HG03354 (cell line): ENCODE data around the gene MAP3K12.
"Not testable (repeated sequence)": the region's sequence is repeated elsewhere in the genome, so short reads cannot be mapped to it uniquely, and the experiment has no call there.

Experiments used
- ATAC-seq: cut with Tn5 transposase; IDR thresholded peaks from one replicate; pipeline ENCODE4 v1.9.1; 2021; ENCODE audit warnings: mild to moderate bottlenecking; ENCODE audit not compliant: unreplicated experiment, poor library complexity, severe bottlenecking

Gene MAP3K12, protein sequence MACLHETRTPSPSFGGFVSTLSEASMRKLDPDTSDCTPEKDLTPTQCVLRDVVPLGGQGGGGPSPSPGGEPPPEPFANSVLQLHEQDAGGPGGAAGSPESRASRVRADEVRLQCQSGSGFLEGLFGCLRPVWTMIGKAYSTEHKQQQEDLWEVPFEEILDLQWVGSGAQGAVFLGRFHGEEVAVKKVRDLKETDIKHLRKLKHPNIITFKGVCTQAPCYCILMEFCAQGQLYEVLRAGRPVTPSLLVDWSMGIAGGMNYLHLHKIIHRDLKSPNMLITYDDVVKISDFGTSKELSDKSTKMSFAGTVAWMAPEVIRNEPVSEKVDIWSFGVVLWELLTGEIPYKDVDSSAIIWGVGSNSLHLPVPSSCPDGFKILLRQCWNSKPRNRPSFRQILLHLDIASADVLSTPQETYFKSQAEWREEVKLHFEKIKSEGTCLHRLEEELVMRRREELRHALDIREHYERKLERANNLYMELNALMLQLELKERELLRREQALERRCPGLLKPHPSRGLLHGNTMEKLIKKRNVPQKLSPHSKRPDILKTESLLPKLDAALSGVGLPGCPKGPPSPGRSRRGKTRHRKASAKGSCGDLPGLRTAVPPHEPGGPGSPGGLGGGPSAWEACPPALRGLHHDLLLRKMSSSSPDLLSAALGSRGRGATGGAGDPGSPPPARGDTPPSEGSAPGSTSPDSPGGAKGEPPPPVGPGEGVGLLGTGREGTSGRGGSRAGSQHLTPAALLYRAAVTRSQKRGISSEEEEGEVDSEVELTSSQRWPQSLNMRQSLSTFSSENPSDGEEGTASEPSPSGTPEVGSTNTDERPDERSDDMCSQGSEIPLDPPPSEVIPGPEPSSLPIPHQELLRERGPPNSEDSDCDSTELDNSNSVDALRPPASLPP

DNA sequence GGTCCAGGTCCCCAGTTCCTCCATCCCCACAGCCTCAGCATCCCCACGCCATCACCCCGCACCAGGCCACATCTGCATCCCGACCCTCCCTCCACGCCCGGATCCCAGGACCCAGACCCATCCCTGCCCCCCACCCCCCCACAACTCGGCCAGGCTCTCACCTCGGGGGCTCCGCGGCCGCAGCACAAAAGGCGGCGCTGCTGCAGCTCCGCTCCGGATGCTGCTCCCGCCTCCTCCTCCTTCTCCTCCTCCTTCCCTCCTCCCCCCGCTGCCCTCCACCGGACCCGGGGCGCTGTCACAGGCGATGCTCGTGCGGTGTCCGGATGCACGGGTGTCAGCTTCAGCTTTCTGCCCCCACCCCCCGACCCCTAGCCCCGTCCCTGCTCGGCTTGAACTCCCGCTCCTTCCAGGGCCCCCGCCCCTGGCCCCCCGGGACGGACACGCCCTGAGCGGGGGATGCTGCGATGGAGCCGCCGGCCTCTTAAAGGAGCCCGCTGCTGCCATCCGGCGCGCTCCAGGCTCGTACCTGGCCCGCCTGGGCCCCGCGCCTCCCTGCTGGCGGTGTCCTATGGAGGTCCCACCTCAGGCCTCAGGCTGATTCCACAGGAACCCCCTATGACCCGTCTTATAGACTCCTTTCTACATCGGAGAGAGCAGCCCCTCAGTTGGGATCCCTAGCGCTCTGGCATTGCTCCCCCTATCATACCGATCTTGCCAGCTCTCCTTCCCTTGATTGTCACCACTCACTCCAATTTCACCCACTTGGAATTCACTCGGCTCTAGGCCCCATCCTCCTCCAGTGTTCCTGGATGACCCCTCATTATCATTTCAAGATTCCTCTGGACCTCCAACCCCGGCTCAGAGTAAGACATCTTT lies at the start of gene MAP3K12:
Gene MAP3K12, minus strand, starts transcription at position 193 of the 876 bp plus-strand sequence. CDS start 12,067 bp downstream, outside the sequence.
- no peak for ATAC-seq

DNA sequence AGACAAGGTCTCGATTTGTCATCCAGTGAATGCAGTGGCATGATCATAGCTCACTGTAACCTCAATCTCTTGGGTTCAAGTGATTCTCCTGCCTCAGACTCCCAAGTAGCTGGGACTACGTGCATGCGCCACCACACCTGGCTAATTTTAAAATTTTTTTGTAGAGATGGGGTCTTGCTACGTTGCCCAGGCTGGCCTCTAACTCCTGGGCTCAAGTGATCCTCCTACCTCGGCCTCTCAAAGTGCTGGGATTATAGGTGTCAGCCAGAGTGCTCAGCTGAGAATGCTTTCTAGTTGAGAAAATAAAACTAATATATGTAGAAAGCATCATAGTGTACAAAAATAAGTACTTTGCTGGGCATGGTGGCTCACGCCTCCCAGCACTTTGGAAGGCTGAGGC lies 49.1 kb upstream of the MAP3K12 start:
- ATAC-seq = not testable (repeated sequence)

DNA sequence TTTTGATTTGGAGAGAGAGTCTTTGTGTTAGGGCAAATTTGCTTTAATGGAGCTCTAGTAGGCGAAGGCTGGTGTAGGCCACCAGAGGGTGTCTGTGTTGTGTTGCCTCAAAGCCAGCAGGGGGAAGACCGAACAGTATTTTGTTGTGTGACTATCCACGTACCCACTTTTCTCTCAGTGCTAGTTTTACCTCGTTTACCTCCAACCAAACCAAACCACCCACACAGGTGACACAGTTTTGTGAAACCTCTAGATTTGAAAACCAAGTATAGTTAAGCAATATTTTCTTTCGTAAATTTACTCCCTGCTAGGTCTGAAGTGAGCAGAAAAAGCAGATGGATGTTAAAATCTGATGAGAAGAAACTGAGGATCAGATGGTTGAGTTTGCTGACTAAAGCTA lies 44.3 kb upstream of the MAP3K12 start:
- peak; percentile 71 for ATAC-seq

DNA sequence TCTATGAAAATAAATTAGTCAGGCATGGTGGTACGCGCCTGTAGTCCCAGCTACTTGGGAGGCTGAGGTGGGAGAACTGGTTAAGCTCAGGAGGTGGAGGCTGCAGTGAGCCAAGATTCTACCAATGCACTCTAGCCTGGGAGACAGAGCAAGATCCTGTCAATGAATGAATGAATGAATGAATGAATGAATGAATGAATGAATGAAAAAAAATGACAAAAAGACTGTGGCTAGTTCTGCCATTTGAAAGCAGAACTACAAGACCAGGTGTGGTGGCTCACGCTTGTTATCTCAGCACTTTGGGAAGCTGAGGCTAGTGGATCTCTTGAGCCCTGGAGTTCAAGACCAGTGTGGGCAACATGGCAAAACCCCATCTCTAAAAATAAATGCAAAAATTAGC lies 40.3 kb upstream of the MAP3K12 start:
- ATAC-seq = no peak

DNA sequence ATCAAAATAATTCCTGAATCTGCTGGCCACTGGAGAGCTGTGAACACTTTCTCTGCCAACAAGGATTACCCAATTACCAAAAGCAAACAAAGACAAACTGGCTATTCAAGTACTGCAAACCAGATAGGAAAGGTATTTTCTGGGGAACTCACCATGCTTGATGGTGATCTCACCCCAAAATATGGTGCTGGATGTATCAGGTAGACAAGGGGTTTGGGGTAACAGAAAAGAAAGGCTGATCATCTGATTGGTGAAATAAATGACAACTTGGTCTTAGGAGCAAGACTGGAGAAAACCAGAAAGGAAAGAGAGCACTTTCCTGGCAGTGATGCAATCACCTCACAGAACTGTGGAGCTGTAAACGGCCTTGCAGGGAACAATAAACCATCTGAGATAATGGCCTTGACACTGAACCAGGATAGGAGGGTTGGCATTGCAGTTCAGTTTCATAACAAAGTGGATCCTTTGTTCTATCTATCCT lies 39.0 kb upstream of the MAP3K12 start:
- ATAC-seq = no peak

DNA sequence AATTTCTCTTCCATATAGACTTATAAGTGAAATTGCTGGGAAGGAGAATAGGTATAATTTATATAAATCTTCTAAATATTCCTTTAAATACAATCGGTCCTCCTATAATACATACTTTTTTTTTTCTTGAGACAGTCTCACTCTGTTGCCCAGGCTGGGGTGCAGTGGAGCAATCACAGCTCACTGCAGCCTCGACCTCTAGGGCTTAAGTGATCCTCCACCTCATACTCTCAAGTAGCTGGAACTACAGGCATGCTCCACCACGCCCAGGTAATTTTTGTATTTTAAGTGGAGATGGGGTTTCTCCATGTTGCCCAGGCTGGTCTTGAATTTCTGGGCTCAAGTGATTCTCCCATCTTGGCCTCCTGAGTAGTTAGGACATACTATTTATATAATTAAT lies 37.7 kb upstream of the MAP3K12 start:
- no peak for ATAC-seq

DNA sequence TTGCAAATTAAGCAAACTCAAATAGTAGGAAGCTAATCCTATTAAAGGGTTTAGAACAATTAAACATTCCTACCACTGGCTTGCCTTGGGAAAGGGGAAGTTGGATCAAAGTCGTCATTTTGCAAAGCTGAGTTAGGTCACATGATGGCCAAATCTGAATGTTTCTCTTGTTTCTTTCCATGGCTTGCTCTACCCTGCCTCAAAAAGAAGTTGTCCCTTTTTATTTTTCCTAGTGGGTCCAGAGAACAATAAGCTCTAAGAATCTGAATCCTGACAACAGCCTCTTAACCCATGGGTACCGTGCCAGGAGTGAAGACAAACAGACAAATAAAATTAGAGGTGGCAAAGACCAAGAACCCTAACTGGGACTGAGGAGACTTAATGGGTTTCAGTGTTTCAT lies 34.2 kb upstream of the MAP3K12 start:
- no peak for ATAC-seq

DNA sequence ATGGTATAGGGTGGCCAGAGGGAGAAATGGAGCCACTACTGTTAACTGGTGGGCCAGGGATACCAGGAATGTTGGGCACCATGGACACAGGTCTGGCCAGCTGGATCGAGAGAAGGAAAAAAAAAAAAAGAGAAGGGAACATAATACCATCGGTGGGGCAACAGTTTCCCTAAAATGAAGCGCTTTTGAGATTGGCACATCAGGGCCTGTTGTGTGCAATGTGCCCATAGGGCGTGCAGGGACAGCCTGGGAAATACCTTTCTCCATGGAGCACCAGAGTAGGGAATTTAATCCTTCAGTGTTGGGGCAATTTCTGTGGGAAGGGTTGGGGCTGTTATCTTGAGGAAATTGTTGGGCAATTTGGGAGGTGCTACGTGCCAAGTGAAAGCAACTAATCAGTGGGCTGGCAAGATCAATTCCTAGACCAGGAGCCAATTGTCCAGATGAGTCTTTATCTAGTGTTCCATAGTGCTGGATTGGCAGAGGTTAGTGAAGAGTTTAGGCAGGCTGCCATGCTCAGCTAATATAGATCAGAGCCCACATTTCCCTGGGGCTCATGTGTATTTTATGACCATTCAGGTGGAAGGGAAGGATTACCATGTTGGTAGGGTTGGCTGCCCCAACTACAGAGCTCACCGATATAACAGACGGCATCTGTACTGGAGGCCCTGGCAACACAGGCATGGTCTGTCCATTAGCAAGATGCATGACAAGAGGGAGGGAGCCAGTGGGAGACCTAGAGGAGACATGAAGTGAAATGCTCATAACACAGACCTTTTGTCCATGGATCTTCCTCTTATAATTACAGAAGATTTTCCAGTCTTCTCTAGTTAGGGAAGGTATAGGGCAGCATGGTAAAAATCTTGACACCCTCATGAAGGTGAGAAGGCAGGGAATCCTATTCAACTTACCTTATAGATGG lies 33.5 kb upstream of the MAP3K12 start:
- ATAC-seq = no peak

DNA sequence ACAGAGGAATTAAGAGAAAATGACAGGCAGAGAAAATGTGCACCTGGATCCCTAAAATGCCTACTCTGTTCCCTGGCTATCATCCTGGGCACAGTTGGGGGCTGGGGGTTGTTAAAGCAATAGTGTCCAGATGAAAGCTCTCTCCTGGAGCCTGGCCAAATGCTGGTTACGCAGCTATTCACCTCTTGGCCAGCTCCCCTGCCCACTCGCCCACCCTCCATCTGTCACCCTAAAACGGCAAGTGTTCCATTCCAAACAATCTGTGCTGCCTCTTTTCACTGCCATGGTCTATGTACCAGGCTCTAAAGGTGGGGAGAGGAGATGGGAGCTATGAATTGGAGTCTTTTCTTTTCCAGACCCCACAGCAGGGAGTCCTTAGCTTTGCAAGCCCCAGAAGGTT lies 32.8 kb upstream of the MAP3K12 start:
- ATAC-seq = no peak

DNA sequence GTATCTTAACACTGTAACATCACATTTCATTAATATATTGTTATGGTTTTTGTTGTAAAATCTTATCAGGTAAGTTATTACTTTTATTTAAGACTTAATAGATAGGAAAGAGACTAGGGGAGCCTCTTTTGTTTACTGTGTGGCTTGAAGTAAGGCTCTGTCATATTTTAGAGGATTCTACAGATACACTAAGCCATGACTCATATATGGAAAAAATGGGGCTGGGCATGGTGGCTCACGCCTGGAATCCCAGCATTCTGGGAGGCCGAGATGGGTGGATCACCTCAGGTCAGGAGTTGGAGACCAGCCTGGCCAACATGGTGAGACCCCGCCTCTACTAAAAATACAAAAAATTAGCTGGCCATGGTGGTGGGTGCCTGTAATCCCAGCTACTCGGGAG lies 31.7 kb upstream of the MAP3K12 start:
- no peak for ATAC-seq

DNA sequence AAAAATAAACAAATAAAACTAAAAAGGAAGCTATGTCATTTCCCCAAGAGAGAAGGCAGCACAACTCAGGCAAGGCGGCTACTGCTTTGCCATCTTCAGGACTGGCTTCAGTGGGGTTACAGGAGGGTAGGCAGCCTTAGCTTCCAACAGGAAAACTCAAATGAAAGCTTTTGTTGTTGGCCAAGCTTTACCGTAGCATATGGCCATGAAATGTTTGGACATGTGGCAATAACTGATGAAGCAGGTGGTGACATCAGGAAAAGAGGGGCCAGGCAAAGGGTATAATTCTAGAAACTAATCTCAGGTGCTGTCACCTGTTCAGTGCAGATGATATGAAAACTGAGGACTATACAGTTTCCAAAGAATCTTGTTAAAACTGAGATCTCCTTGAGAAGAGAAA lies 30.8 kb upstream of the MAP3K12 start:
- ATAC-seq = no peak

DNA sequence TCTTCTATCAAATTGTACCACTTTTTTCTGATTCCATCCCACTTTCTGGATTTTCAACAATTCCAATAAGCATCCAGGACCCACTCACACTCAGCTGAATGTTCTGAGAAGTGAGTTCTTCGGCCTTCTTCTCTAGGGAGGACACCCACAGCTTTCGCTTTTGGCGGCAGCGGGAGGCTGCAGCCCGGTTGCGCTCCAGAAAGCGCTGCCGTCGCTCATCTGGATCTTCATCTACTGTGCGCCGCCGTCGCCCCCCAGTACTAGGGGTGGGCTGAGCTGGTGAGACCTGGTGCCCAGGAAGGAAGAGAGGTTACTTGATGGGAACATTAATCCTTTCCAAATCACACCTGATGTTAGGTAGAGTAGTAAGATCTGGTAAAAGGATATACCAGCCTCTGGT lies 25.2 kb upstream of the MAP3K12 start:
- no peak for ATAC-seq

DNA sequence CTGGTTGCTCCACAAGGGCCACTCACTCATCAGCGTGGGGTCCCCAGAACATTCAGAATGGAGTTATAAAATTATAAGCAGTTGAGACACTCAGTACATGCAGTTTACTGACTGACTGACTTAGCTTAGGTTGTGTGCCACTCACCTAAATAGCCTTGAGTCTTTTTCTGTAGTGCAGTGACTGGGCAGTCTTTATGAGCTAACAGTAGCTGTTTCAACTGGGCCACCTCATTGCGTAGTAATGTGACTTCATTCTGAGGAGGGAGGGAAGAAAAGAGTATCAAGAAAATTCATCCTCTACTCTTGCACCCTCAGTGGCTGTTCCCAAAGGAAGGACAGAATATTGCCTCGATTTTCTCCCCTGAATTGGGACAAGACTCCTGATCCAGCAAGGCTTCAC lies 23.9 kb upstream of the MAP3K12 start:
- no peak for ATAC-seq

DNA sequence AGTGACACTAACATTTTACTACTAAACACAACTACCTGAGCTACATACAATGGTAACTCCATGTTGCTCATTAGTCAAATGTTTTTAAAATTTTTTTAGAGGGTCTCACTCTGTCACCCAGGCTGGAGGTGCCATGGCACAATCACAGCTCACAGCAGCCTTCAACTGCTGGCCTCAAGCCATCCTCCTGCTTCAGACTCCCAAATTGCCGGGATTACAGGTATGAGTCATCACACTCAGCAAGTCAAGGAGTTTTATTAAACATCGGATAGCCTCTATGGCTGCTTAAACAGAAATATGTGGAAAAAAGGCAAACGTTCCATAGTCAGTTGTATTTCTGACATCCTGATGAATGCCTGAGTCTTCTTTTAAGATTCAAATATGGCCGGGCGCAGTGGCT lies 19.1 kb upstream of the MAP3K12 start:
- ATAC-seq = no peak

DNA sequence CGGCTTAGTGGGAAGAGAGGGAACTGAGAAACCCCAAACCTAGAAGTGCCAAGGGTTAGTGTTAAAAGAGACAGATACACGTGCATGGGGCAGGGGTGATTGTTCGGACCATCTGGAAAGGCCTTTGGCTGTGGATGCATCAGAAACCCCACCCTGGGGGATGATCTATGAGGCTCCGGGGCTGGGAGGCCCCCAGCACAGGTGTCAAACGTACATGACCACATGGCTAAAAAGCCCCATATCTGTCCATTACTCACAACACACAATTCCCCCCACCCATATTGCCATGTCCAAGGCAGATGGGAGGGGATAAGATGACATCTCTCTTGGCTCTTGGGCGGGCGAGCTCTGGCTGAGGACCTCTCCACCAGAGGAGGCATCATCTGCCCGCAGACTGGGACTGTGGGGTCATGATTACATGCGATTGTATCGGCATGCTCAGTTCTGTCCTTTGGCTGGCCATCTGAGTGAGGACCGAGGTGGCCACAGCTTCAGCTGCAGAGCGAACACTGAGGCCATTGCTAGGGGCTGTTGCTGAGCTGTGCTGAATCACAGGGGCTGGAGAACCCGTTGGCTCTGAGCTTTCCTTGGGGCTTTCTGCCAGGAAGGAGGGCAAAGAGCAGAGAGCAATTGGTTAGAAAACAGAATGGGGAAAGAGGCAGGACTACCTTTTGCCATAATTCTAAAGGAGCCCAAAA lies 17.6 kb upstream of the MAP3K12 start:
- no peak for ATAC-seq

DNA sequence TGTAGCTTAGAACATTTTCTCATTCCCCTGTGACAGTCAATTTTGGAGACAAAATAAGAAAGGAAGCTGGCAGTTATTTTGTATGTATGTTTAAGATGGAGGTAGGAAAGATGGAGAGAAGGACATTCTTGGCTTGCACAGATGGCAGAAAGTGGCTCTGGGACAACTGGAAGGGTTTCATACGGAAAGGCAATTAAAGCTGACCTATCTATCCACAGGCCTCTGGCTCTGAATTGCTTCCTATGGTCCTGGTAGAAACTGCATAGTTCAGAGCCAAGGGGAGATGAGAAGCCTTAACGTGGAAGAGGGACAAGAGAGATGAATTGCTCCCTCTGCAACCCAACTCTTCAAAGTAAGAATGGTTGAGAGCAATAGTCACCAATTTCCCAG lies 16.0 kb upstream of the MAP3K12 start:
- no peak for ATAC-seq

DNA sequence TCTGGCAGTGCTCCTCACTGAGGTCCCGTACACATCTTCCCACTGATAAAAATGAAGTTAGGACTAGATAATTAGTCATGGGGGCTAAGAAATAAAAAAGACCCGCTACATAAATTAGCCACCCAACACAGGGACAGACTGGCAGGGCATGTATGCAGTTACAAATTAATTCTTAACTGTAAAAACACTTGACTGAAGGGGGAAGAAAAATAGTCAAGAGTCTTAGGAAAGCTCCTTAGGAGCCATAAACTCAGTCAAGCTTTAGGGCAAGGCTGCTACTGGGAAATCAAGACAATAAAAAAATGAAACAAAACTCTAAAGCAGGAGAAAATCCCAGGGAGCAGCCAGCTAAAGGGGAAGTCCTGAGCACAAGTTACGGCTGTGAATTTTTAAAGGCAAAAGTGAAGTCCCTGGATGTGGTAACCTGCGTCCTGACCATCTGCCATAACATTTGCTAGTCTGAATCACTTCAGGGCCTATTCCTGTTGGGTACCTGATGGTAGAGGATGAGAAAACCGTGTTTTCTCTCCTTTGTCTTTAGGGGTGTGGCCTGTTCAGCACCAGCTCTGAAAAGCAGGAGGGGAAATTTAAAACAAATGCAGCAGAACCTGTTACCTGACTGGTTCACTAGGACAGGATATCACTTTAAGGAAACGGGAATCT lies 15.5 kb upstream of the MAP3K12 start:
- no peak for ATAC-seq
